OCI-LY7 (cell line): ENCODE results near the gene MCRIP2. TPM values are rescaled to one million over a fixed set of nuclear protein-coding genes. Genes with fewer than 3 reads are reported as not detected.

ENCODE experiments used
- BruUV-seq: library from RNA; stranded (reverse); fragments of 400-500 nt; replicated peaks from 2 replicates; lab custom pipeline; 2021; lab: Mats Ljungman, UMichigan
- CTCF ChIA-PET: fragments of 300-600 bp; sonication (Branson Sonifier 250); formaldehyde crosslinking; loops from one replicate; lab custom pipeline; 2022; ENCODE audit warnings: antibody characterized with exemption; ENCODE audit not compliant: unreplicated experiment; lab: Charles Lee
- POLR2A ChIA-PET: fragments of 300-600 bp; sonication (Branson Sonifier 250); formaldehyde crosslinking; loops from one replicate; lab custom pipeline; 2022; ENCODE audit warnings: antibody characterized with exemption; lab: Charles Lee
- DNase-seq: peaks from one replicate; pipeline ENCODE4 v3.0.0-alpha.2; 2015; ENCODE audit warnings: low spot score
- H2AFZ ChIP-seq: fragments of 200-600 bp; sonication (generic), shearing (Covaris generic); 2 replicates; pipeline ENCODE4 v1.6.1; 2014; ENCODE audit warnings: mild to moderate bottlenecking, antibody characterized with exemption, low read length, moderate library complexity
- H3K27ac ChIP-seq: fragments of 200-600 bp; sonication (generic); 2 replicates; pipeline ENCODE4 v1.5.1; 2014; ENCODE audit warnings: mixed run types, low read depth, mild to moderate bottlenecking, moderate library complexity, low read length, inconsistent platforms; ENCODE audit not compliant: poor library complexity, severe bottlenecking
- H3K36me3 ChIP-seq: fragments of 200-600 bp; sonication (generic); 2 replicates; pipeline ENCODE4 v1.6.1; 2014; ENCODE audit warnings: mild to moderate bottlenecking, antibody characterized with exemption, low read length, moderate library complexity, mixed read lengths; ENCODE audit not compliant: insufficient read depth
- H3K4me1 ChIP-seq: fragments of 200-600 bp; sonication (generic); 2 replicates; pipeline ENCODE4 v1.5.1; 2014; ENCODE audit warnings: mild to moderate bottlenecking, low read length; ENCODE audit not compliant: insufficient read depth, poor library complexity, severe bottlenecking
- H3K4me2 ChIP-seq: fragments of 200-600 bp; sonication (generic); 2 replicates; pipeline ENCODE4 v1.6.1; 2014; ENCODE audit warnings: mild to moderate bottlenecking, low read length
- H3K4me3 ChIP-seq: fragments of 200-600 bp; sonication (generic); 2 replicates; pipeline ENCODE4 v1.5.1; 2014; ENCODE audit warnings: mild to moderate bottlenecking, low read depth, low read length; ENCODE audit not compliant: poor library complexity, severe bottlenecking
- H3K79me2 ChIP-seq: fragments of 200-600 bp; sonication (generic); 2 replicates; pipeline ENCODE4 v1.6.1; 2016; ENCODE audit warnings: low read depth, mild to moderate bottlenecking, low read length, moderate library complexity, mixed read lengths; ENCODE audit not compliant: insufficient read depth
- H3K9me2 ChIP-seq: fragments of 200-600 bp; sonication (generic); 2 replicates; pipeline ENCODE4 v1.6.1; 2016; ENCODE audit warnings: mild to moderate bottlenecking, low read length, mixed read lengths; ENCODE audit not compliant: insufficient read depth
- H3K9me3 ChIP-seq: fragments of 200-600 bp; sonication (generic); 2 replicates; pipeline ENCODE4 v1.6.1; 2014; ENCODE audit warnings: mild to moderate bottlenecking, mixed run types, low read length, mixed read lengths
- H4K20me1 ChIP-seq: fragments of 200-600 bp; sonication (generic); 2 replicates; pipeline ENCODE4 v1.6.1; 2014; ENCODE audit warnings: mild to moderate bottlenecking, antibody characterized with exemption, low read length, moderate library complexity, mixed read lengths; ENCODE audit not compliant: insufficient read depth
- CTCF ChIP-seq: fragments of 200-600 bp; sonication (generic); conservative IDR thresholded peaks from 2 replicates; pipeline ENCODE4 v1.5.1; 2014; ENCODE audit warnings: mild to moderate bottlenecking, antibody characterized with exemption, low read length, moderate library complexity, mixed read lengths
- EZH2phosphoT487 ChIP-seq: fragments of 200-600 bp; sonication (generic); IDR thresholded peaks from 2 replicates; pipeline ENCODE4 v1.6.1; 2018; ENCODE audit warnings: low read depth, borderline replicate concordance, mild to moderate bottlenecking, mixed run types, antibody characterized with exemption, low read length, moderate library complexity, mixed read lengths
- intact Hi-C: fragments of 100-400 bp; cut with micrococcal nuclease; formaldehyde crosslinking; loops from one replicate; pipeline ENCODE4 v1.10.0; 2022; ENCODE audit not compliant: unreplicated experiment
- total RNA-seq, 2 experiments: library from RNA; depleted of rRNA in 1 of 2; stranded (reverse); fragments of >200 nt in 1 of 2; shearing (Covaris generic) in 1 of 2; gene quantifications; 2 replicates each; pipeline ENCODE4 v1.2.3, GENCODE V29; 2014 to 2022

MCRIP2 gene
- total RNA-seq, 2 experiments from 2014 or later: 62.8 to 64.1 TPM

GRCh38 chr16:662095-662494 lies 20.5 kb downstream of the MCRIP2 start:
- Histone ChIP-seq H3K27ac (no peak overlapping the region), H3K9me2 (no peaks in the 10 kb centered on the region), H3K4me3 (no peak overlapping the region), H3K4me1 (peaks cover 6% of the 10 kb centered on the region), H3K9me3 (no peaks in the 10 kb centered on the region), H3K4me2 (no peak overlapping the region), H2AFZ (no peak overlapping the region), H3K79me2 (no peaks in the 10 kb centered on the region), H3K36me3 (peaks cover 31% of the 10 kb centered on the region; the same call in 1 of the 2 replicates), H4K20me1 (no peaks in the 10 kb centered on the region)
- DNase-seq: no peak
- intact Hi-C loops: no loop called here
- no peak for TF ChIP-seq EZH2phosphoT487
- no peak for TF ChIP-seq CTCF
- ChIA-PET POLR2A (no interaction called here), CTCF (no interaction called here)
- BruUV-seq: no TSS peak

- DNase-seq: no peak
- Histone ChIP-seq H3K79me2 (no peaks in the 10 kb centered on the region), H3K9me2 (no peaks in the 10 kb centered on the region), H3K4me1 (peaks cover 9% of the 10 kb centered on the region), H3K36me3 (peaks cover 28% of the 10 kb centered on the region; the same call in 1 of the 2 replicates), H2AFZ (no peak overlapping the region), H3K4me2 (no peak overlapping the region), H3K9me3 (no peaks in the 10 kb centered on the region), H3K27ac (no peak overlapping the region), H3K4me3 (no peak overlapping the region), H4K20me1 (no peaks in the 10 kb centered on the region)
- POLR2A ChIA-PET: no interaction called here
- intact Hi-C loops: no loop called here
- TF ChIP-seq CTCF (no peak), EZH2phosphoT487 (no peak)
- BruUV-seq: no TSS peak
- CTCF ChIA-PET: no interaction called here
Observed at GRCh38 chr16:662597-662996, 21.0 kb downstream of the MCRIP2 start.

- ChIA-PET CTCF (no interaction called here), POLR2A (no interaction called here)
- Histone ChIP-seq H3K36me3 (peaks cover 30% of the 10 kb centered on the region), H3K4me1 (peaks cover 14% of the 10 kb centered on the region), H3K4me2 (no peak overlapping the region), H3K27ac (no peak overlapping the region), H4K20me1 (no peaks in the 10 kb centered on the region), H3K9me3 (no peaks in the 10 kb centered on the region), H3K4me3 (no peak overlapping the region), H3K9me2 (no peaks in the 10 kb centered on the region), H2AFZ (no peak overlapping the region), H3K79me2 (peaks cover 12% of the 10 kb centered on the region; the same call in 1 of the 2 replicates)
- BruUV-seq: no TSS peak
- TF ChIP-seq CTCF (no peak), EZH2phosphoT487 (no peak)
- intact Hi-C loops: no loop called here
- DNase-seq: no peak
Observed at GRCh38 chr16:666572-666971, 24.9 kb downstream of the MCRIP2 start.
